Measurements from ENCODE around the gene PARP12. TPM values are rescaled to one million over a fixed set of nuclear protein-coding genes. Genes with fewer than 3 reads are reported as not detected.

Gene PARP12
- total and polyA plus RNA-seq, 10 of the 15 experiments (the other 5 are each of a cell fraction or from before 2014, with no cell fraction given): 0.98 to 51.8 (median 18.0) TPM

GRCh38 chr7:140055833-140056232 is 6.9 kb downstream of the PARP12 start:
- RAD21 ChIA-PET (ENCODE audit: unreplicated experiment): no interaction called here

DNA sequence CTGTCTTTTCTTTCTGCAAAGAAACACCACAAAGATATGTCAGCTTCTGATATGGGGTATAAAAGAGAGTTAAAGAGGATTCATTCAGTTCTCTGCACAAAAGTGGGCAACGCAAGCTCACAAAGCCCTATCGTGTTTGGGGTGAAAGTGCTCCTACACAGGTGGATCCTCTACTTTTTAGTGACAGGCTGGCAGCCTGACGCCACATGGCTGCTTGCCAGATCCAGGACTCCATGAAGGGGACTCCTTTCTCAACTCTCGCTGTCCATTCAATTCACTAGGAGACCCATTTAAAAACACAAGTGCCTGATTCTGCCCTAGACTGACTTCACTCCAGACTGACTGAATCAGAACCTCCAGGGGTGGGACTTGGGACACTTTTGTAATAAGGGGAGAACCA is 8.0 kb downstream of the PARP12 start:
- Histone ChIP-seq H3K36me3 (ENCODE audit: control insufficient read depth in 2 of 2, insufficient read depth in 2 of 2, low read length in 1 of 2) (no peaks in the 10 kb centered on the region; a peak in 1 of 4 replicates), H3K4me2 (ENCODE audit: control insufficient read depth, insufficient read depth) (peak overlapping the region; percentile 59), H3K79me2 (ENCODE audit: control insufficient read depth, insufficient read depth, low read length) (no peaks in the 10 kb centered on the region), H3K27ac (ENCODE audit: control insufficient read depth, insufficient read depth) (no peak overlapping the region), H2AFZ (ENCODE audit: control insufficient read depth, low read depth, low read length) (no peak overlapping the region), H3K4me1 (ENCODE audit: control insufficient read depth, insufficient read depth, low read length) (peaks cover 17% of the 10 kb centered on the region), H3K9me3 (replicated peaks; ENCODE audit: control insufficient read depth, insufficient read depth, low read length) (no peaks in the 10 kb centered on the region), H3K9ac (ENCODE audit: control insufficient read depth, insufficient read depth, low read length) (no peak overlapping the region), H3K27me3 (replicated peaks in 1 of 2; ENCODE audit: control insufficient read depth in 2 of 2, insufficient read depth in 2 of 2, low read length in 1 of 2) (no peaks in the 10 kb centered on the region), H3K4me3 (no peak overlapping the region), H4K20me1 (ENCODE audit: control insufficient read depth, insufficient read depth) (peaks cover 4% of the 10 kb centered on the region; the same call in 1 of the 2 replicates)
- DNase-seq (ENCODE audit: low read depth, low spot score) (no peak), FAIRE-seq (no peak), ATAC-seq (no peak)
- ChIA-PET RAD21 (ENCODE audit: unreplicated experiment) (interaction anchor here (1.0 kb wide), 1 partner anchor 8 kb away, joined by 6 read pairs; the partner anchor contains the start of gene PARP12), CTCF (interaction anchor here (0.9 to 1.3 kb wide), 4 partner anchors 8 to 31 kb away, joined by 3 read pairs; partner anchors contain the start of gene PARP12), SMC1A (ENCODE audit: uncharacterized antibody, unreplicated experiment) (interaction anchor here (0.6 to 1.5 kb wide), 2 partner anchors 10 to 290 kb away, joined by 3 read pairs; no protein-coding TSS in a partner anchor), POLR2A (interaction anchor here (1.0 kb wide), 1 partner anchor 31 kb away, joined by 3 read pairs; no protein-coding TSS in a partner anchor)
- intact Hi-C loops (cut with micrococcal nuclease; ENCODE audit: unreplicated experiment): no loop called here
- WGBS (ENCODE audit: insufficient coverage, insufficient replicate concordance, low lambda C conversion rate, missing lambda C conversion rate): 97% methylated on average over 4 of the region's 4 CpGs
- in situ Hi-C loops (cut with MboI): loop anchor here (10.0 kb wide), 1 partner anchor 940 kb away; no protein-coding TSS in a partner anchor
- TF ChIP-seq E4F1 (IDR thresholded peaks at IDR 0.05; ENCODE audit: borderline replicate concordance, partially characterized antibody): no peak
- no peak for TF ChIP-seq SUPT20H (IDR thresholded peaks at IDR 0.05; ENCODE audit: borderline replicate concordance, control insufficient read depth, low read depth, low read length)
- TF ChIP-seq NFXL1 (IDR thresholded peaks at IDR 0.05; ENCODE audit: borderline replicate concordance): no peak
- TF ChIP-seq, protein P1, sequence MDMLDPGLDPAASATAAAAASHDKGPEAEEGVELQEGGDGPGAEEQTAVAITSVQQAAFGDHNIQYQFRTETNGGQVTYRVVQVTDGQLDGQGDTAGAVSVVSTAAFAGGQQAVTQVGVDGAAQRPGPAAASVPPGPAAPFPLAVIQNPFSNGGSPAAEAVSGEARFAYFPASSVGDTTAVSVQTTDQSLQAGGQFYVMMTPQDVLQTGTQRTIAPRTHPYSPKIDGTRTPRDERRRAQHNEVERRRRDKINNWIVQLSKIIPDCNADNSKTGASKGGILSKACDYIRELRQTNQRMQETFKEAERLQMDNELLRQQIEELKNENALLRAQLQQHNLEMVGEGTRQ (IDR thresholded peaks at IDR 0.05; ENCODE audit: borderline replicate concordance, low read depth, low read length): no peak
- TF ChIP-seq, protein P2, sequence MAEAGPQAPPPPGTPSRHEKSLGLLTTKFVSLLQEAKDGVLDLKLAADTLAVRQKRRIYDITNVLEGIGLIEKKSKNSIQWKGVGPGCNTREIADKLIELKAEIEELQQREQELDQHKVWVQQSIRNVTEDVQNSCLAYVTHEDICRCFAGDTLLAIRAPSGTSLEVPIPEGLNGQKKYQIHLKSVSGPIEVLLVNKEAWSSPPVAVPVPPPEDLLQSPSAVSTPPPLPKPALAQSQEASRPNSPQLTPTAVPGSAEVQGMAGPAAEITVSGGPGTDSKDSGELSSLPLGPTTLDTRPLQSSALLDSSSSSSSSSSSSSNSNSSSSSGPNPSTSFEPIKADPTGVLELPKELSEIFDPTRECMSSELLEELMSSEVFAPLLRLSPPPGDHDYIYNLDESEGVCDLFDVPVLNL (IDR thresholded peaks at IDR 0.05; ENCODE audit: low read depth, low read length): no peak
- TF ChIP-seq NR2C2 (IDR thresholded peaks at IDR 0.05; ENCODE audit: borderline replicate concordance, control insufficient read depth, insufficient read length, low read depth): no peak
- no peak for TF ChIP-seq SUZ12 (IDR thresholded peaks at IDR 0.05; ENCODE audit: unreplicated experiment)
- TF ChIP-seq TCF7 (IDR thresholded peaks at IDR 0.05; ENCODE audit: borderline replicate concordance): no peak
- BruUV-seq (replicated peaks): no TSS peak

More at GRCh38 chr7:140055833-140056232, 6.9 kb downstream of the PARP12 start:
- Histone ChIP-seq H3K9me3 (replicated peaks; ENCODE audit: control insufficient read depth, insufficient read depth, low read length) (no peaks in the 10 kb centered on the region), H3K27me3 (replicated peaks in 1 of 2; ENCODE audit: control insufficient read depth in 2 of 2, insufficient read depth in 2 of 2, low read length in 1 of 2) (no peaks in the 10 kb centered on the region), H3K4me1 (ENCODE audit: control insufficient read depth, insufficient read depth, low read length) (peaks cover 23% of the 10 kb centered on the region), H3K27ac (ENCODE audit: control insufficient read depth, insufficient read depth) (no peak overlapping the region), H3K4me3 (no peak overlapping the region), H2AFZ (ENCODE audit: control insufficient read depth, low read depth, low read length) (no peak overlapping the region), H3K36me3 (ENCODE audit: control insufficient read depth in 2 of 2, insufficient read depth in 2 of 2, low read length in 1 of 2) (no peaks in the 10 kb centered on the region; a peak in 1 of 4 replicates), H3K79me2 (ENCODE audit: control insufficient read depth, insufficient read depth, low read length) (peaks cover 2% of the 10 kb centered on the region; the same call in 1 of the 2 replicates), H3K4me2 (ENCODE audit: control insufficient read depth, insufficient read depth) (no peak overlapping the region), H4K20me1 (ENCODE audit: control insufficient read depth, insufficient read depth) (peaks cover 4% of the 10 kb centered on the region; the same call in 1 of the 2 replicates), H3K9ac (ENCODE audit: control insufficient read depth, insufficient read depth, low read length) (no peak overlapping the region)
- FAIRE-seq: no peak
- WGBS (ENCODE audit: insufficient coverage, insufficient replicate concordance, low lambda C conversion rate, missing lambda C conversion rate): 100% methylated on average over 2 of the region's 2 CpGs
- DNase-seq (ENCODE audit: low read depth, low spot score): no peak
- CTCF ChIA-PET: no interaction called here
- SMC1A ChIA-PET (ENCODE audit: uncharacterized antibody, unreplicated experiment): no interaction called here
- in situ Hi-C loops (cut with MboI): loop anchor here (10.0 kb wide), 1 partner anchor 941 kb away; no protein-coding TSS in a partner anchor
- BruUV-seq (replicated peaks): no TSS peak
- TF ChIP-seq POU2F2 (IDR thresholded peaks at IDR 0.05; ENCODE audit: borderline replicate concordance, low read depth, low read length): no peak
- no peak for TF ChIP-seq SUZ12 (IDR thresholded peaks at IDR 0.05; ENCODE audit: unreplicated experiment)
- no peak for TF ChIP-seq KDM1A (IDR thresholded peaks at IDR 0.05; ENCODE audit: borderline replicate concordance)
- no peak for TF ChIP-seq SREBF1 (IDR thresholded peaks at IDR 0.05; ENCODE audit: low read length)
- no peak for TF ChIP-seq RUNX3 (IDR thresholded peaks at IDR 0.05; ENCODE audit: low read length)
- TF ChIP-seq TAF1 (IDR thresholded peaks at IDR 0.05; ENCODE audit: borderline replicate concordance, low read depth, low read length): no peak
- POLR2A ChIA-PET: no interaction called here
- ATAC-seq: no peak
- intact Hi-C loops (cut with micrococcal nuclease; ENCODE audit: unreplicated experiment): no loop called here
